C4-2B (cell line): ENCODE data around the gene CNIH1.
"Not testable (repeated sequence)": the region's sequence is repeated elsewhere in the genome, so short reads cannot be mapped to it uniquely, and the experiment has no call there.

Source experiments
- H3K27ac ChIP-seq: fragments of 450-650 bp; 2 replicates; pipeline ENCODE4 v1.5.1; 2017
- ZFX ChIP-seq: fragments of 450-650 bp; IDR thresholded peaks from 2 replicates; pipeline ENCODE4 v1.6.1; 2017
- TF ChIP-seq, protein P1 (sequence below): fragments of 450-650 bp; conservative IDR thresholded peaks from 2 replicates; pipeline ENCODE4 v1.5.1; 2017; ENCODE audit warnings: mild to moderate bottlenecking

The CNIH1 gene

GRCh38 chr14:54440476-54440872 lies 700 bp downstream of the CNIH1 start:
- no peak for TF ChIP-seq ZFX
- TF ChIP-seq, protein P1, sequence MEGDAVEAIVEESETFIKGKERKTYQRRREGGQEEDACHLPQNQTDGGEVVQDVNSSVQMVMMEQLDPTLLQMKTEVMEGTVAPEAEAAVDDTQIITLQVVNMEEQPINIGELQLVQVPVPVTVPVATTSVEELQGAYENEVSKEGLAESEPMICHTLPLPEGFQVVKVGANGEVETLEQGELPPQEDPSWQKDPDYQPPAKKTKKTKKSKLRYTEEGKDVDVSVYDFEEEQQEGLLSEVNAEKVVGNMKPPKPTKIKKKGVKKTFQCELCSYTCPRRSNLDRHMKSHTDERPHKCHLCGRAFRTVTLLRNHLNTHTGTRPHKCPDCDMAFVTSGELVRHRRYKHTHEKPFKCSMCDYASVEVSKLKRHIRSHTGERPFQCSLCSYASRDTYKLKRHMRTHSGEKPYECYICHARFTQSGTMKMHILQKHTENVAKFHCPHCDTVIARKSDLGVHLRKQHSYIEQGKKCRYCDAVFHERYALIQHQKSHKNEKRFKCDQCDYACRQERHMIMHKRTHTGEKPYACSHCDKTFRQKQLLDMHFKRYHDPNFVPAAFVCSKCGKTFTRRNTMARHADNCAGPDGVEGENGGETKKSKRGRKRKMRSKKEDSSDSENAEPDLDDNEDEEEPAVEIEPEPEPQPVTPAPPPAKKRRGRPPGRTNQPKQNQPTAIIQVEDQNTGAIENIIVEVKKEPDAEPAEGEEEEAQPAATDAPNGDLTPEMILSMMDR, result no peak
- peak overlapping the region; percentile 89 for H3K27ac ChIP-seq

GRCh38 chr14:54440037-54440436 lies 1.1 kb downstream of the CNIH1 start:
- TF ChIP-seq, protein P1, result no peak
- TF ChIP-seq ZFX, result no peak
- H3K27ac ChIP-seq, result peak overlapping the region; percentile 89; the same call in 1 of the 2 replicates

GRCh38 chr14:54438703-54439102 lies 2.5 kb downstream of the CNIH1 start:
- H3K27ac ChIP-seq, result no peak overlapping the region

DNA sequence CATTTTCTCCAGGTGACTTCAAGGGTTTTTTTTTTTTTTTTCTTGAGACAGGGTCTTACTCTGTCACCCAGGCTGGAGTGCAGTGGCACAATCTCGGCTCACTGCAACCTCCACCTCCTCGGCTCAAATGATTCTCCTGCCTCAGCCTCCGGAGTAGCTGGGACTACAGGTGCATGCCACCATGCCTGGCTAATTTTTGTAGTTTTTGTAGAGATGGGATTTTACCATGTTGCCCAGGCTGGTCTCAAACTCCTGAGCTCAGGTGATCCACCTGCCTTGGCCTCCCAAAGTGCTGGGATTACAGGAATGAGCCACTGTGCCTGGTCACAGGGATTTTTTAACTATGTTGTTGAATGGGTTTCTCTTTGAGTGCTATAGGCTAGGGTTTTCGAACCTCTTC lies 3.2 kb downstream of the CNIH1 start:
- not testable (repeated sequence) for H3K27ac ChIP-seq

More at GRCh38 chr14:54438703-54439102, 2.5 kb downstream of the CNIH1 start:
- no peak for TF ChIP-seq ZFX
- TF ChIP-seq, protein P1, result no peak

DNA sequence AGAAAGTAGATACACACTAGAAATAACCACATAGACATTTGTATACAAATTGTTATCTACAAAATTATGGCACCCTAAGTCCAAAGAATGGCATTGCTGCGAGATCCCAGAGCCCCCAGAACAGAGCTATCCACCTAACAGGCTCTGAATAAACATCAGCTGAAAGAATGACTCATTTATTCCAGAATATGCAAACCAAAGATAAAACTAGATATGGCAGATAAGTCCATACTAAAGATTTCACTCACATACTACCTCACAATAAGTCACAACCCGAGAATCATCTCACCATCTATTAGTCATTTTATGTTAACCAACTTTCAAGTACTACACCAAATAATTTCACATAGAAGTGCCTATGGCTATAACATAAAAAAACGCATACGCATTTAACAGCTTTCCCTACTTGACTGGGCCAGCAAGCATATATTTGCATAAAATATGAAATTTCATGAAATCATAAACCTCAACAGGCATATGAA lies 5.6 kb downstream of the CNIH1 start:
- TF ChIP-seq ZFX, result no peak
- TF ChIP-seq, protein P1, result no peak
- no peak overlapping the region for H3K27ac ChIP-seq

GRCh38 chr14:54428527-54428926 lies 12.6 kb downstream of the CNIH1 start:
- H3K27ac ChIP-seq, result no peak overlapping the region
- TF ChIP-seq, protein P1, result no peak
- no peak for TF ChIP-seq ZFX

- H3K27ac ChIP-seq, result no peak overlapping the region
- TF ChIP-seq, protein P1, result no peak
- TF ChIP-seq ZFX, result no peak
Observed at GRCh38 chr14:54427871-54428270, 13.3 kb downstream of the CNIH1 start.

- TF ChIP-seq, protein P1, result no peak
- no peak for TF ChIP-seq ZFX
- H3K27ac ChIP-seq, result no peak overlapping the region
Observed at GRCh38 chr14:54425537-54426274, 15.5 kb downstream of the CNIH1 start.
